Suppressor macrophage treated with lipopolysaccharide for 1 hour (primary cell): Measurements from ENCODE around the gene C6orf58.
"Not testable (repeated sequence)": the region's sequence is repeated elsewhere in the genome, so short reads cannot be mapped to it uniquely, and the experiment has no call there.

Experiments
- DNase-seq, 3 donors: peaks; one replicate each; pipeline ENCODE4 v3.0.0-alpha.2; 2020 to 2022

C6orf58 gene

GRCh38 chr6:127592964-127593363, 16.0 kb downstream of the C6orf58 start:
- DNase-seq: no peak

DNA sequence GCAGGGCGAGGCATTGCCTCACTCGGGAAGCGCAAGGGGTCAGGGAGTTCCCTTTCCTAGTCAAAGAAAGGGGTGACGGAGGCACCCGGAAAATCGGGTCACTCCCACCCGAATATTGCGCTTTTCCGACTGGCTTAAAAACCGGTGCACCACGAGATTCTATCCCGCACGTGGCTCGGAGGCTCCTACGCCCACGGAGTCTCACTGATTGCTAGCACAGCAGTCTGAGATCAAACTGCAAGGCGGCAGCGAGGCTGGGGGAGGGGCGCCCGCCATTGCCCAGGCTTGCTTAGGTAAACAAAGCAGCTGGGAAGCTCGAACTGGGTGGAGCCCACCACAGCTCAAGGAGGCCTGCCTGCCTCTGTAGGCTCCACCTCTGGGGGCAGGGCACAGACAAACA, 16.5 kb downstream of the C6orf58 start:
- DNase-seq: not testable (repeated sequence)

GRCh38 chr6:127606131-127606562, 29.2 kb downstream of the C6orf58 start:
- DNase-seq: no peak

- DNase-seq: no peak
Measured at GRCh38 chr6:127608554-127609270, 31.7 kb downstream of the C6orf58 start.

GRCh38 chr6:127618729-127619128, 41.8 kb downstream of the C6orf58 start:
- no peak for DNase-seq

GRCh38 chr6:127630800-127631199, 53.8 kb downstream of the C6orf58 start:
- no peak for DNase-seq

DNA sequence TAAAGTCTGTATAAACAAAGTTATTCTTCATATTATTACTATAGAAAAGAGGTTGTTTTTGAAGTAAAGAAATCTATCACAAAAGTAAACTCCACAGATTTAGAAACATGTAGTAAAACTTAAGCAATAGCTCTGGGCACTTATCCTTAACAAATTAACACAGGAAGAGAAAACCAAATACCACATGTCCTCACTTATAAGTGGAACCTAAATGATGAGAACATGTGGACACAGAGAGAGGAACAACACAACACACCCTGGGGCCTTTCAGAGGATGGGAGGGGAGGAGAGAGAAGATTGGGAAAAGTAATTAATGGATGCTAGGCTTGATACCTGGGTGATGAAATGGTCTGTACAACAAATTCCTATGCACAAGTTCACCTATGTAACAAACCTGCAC, 57.2 kb downstream of the C6orf58 start:
- DNase-seq: no peak

- no peak for DNase-seq
Measured at GRCh38 chr6:127635091-127635490, 58.1 kb downstream of the C6orf58 start.

DNA sequence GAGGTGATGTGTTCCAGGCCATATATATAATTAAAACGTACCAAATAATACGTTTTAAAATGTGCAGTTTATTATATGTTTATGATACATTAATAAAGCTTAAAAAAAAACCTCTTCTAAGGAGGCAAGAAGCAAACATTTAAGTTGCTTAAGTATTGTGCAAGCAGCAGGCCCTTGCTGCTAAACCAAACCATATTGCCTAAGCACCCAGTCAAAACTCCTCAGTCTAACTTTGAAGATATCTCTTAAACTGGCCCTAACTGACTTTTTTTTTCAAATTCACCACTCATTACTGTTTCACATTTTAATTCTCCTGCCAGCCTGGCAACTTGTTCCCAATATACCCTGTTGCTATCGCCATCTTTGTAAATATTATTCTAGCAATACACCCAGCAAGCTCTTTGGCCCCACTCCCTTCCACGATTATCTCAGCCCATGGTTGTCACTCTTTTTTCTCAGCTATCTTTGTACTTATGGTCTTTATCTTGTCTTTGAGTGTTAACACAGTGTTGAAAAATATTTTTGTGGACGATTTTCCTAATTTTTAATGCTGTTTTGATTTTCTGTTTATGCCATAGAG, 60.9 kb downstream of the C6orf58 start:
- no peak for DNase-seq
